T-helper 1 cell treated with Interleukin-12 subunit alpha and Interleukin-12 subunit beta and Interleukin-4 antibody, amounts not matched to agents 30 ng/mL and 1 ng/mL, for 36 hours (primary cell): Measurements from ENCODE around the gene POLR3B. TPM values are rescaled to one million over a fixed set of nuclear protein-coding genes. Genes with fewer than 3 reads are reported as not detected.
"Not testable (repeated sequence)": the region's sequence is repeated elsewhere in the genome, so short reads cannot be mapped to it uniquely, and the experiment has no call there.

Experiments
- intact Hi-C: fragments of 100-400 bp; cut with micrococcal nuclease; formaldehyde crosslinking; loops from one replicate; pipeline ENCODE4 v1.15.1; 2024
- total RNA-seq: library from RNA; stranded (reverse); gene quantifications from 2 replicates; pipeline ENCODE4 v1.2.3, GENCODE V29; 2022

Gene POLR3B
- total RNA-seq, result 7.1 and 7.9 TPM in 2 replicates

- intact Hi-C loops, result loop anchor here (1.0 to 5.0 kb wide), 17 partner anchors 29 to 1404 kb away; partner anchors contain the start of genes APPL2, MTERF2, PRDM4 and PWP1
These were observed at the start of gene POLR3B for GRCh38 chr12:106357549-106358395. POLR3B (plus strand) TSS chr12:106357748; CDS start chr12:106357880, 132 bp downstream.

- intact Hi-C loops, result no loop called here
These were observed 49.4 kb upstream of the POLR3B start for GRCh38 chr12:106308121-106308520.

DNA sequence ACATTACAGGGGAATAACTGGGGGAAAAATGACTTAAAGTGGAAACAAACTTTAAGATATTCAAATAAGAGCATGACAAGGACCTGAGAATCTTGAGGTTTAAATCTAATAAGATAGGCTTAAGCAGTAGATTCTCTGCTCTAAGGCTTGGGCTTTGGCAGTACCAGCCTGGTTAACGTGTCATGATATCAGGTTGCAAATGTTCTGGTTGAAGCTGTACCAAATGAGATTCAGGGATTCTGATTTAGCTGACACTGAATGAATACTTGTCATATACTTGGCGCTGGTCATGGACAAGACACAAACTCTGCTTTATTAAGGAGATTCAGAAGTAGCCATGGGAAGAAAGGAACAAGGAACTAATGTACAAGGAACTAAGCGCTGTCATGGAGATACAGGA lies 48.9 kb upstream of the POLR3B start:
- intact Hi-C loops, result no loop called here

GRCh38 chr12:106309671-106310505 lies 47.7 kb upstream of the POLR3B start:
- intact Hi-C loops, result no loop called here

- intact Hi-C loops, result no loop called here
These were observed 46.9 kb upstream of the POLR3B start for GRCh38 chr12:106310687-106311086.

DNA sequence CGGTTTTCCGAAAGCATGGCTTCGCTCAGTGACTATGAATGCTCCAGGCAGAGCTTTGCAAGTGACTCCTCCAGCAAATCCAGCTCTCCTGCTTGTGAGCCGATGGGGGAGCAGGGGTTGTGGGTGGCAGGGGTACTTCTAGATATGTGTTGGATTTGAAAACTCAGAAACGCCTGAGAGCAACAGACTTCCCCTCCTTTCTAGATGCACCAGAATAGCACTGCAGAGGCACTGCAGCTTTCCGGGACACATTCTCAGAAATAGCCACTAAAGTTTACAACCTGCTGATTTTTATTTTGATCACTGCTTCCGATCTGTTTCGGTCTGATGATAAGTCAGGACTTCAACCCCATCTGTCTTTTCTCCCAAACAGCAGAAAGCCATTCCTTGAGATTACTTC lies 46.4 kb upstream of the POLR3B start:
- intact Hi-C loops, result no loop called here

DNA sequence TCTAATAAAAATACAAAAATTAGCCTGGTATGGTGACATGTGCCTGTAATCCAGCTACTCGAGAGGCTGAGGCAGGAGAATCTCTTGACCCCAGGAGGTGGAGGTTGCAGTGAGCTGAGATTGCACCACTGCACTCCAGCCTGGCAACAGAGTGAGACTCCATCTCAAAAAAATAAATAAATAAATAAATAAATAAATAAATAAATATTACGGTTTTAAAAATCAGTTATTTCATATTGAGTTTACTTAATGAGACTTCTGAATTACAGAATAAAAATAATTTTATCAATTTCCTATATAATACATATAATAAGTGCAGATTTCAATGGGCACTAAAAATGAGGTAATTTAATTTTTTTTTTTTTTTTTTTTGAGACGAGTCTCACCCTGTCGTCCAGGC lies 44.1 kb upstream of the POLR3B start:
- intact Hi-C loops, result not testable (repeated sequence)

DNA sequence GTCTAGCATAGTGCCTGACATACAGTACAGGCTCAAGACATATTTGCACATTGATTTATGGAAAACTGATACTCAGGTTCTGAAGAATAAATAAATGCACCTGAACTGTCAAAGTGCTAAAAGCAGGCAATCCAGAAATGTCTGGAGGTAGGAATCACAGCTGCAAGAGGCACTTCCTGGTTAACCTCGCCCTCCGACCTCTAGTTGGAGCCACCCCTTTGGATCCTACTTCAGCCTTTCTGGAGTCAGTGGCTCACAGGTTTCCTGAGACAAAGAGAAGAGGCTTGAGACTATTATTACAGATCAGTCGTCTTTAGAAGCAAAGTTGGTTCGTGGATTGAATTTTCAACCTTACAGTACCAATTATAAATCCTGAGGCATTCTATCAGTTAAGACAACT lies 42.0 kb upstream of the POLR3B start:
- intact Hi-C loops, result no loop called here

GRCh38 chr12:106317406-106318082 lies 40.0 kb upstream of the POLR3B start:
- intact Hi-C loops, result no loop called here

- intact Hi-C loops, result no loop called here
These were observed 36.3 kb upstream of the POLR3B start for GRCh38 chr12:106321139-106321850.

DNA sequence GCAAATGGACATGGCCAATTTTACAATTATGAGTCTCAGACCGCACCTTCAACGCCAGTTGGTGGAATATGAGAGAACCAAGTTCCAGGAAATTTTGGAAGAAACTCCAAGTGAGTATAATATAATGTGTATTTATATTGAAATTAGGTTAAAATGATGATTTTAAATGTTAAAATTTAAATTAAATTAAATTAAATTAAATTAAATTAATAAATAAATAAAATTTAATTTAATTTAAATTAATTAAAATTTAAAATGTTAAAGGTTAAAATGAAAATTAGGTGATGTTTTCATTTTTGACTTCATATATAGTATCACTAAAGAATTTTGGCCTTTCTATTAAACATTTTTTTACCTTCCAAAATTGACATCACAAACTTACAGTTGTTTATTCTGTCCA lies 34.0 kb upstream of the POLR3B start:
- intact Hi-C loops, result no loop called here

GRCh38 chr12:106327309-106327869 lies 30.2 kb upstream of the POLR3B start:
- intact Hi-C loops, result no loop called here

DNA sequence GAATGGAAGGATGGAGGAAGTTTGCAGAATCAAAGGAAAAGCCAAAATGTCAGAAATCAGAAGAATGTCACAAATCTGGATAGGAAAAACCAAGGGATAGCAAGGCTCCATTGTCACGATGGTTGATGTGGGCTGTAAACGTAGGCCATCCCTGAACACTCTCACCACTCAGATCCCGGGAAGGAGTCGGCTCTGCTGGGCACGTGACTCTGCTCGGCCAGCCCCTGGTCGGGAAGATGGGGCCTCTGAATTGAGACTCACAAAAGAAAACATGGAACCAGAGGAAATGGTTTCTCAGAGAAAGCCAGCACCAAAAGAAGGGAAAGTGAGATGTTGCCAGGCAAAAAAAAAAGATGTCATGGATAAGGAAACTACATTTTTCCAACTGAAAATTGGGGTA lies 28.8 kb upstream of the POLR3B start:
- intact Hi-C loops, result no loop called here

DNA sequence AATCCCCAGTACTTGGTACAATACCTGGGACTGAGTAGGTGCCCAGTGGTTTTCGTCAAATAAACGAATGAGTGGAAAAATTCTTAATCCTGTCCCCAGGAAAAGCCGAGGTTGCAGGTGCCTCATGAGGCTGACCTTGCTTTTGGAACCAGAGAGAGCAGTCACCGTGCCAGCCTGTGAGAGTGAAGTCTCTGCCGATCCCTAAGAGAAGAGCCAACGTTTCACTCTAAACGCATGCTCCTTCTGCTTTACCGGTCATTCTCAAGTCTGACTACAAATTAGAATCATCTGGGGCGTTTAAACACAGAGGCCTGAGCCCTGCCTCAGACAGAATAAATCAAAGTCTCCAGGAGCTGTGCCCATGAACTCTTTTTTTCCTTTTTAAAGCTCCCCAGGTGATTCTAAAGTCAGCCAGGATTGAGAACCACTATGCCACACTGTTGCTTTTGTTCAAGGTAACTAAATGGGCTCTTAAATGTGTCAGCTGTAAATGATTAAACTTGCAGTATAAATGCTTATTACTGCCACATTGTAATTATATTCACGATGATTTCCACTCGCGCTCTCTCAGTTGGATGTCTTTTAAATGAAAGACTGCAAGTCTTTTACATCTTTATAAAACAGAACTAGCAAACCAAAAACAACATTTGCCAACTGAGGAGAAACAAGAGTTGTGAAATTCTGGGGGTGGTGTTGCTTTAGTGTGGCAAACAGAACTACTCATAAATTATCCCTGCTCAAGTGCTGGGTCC lies 28.1 kb upstream of the POLR3B start:
- intact Hi-C loops, result no loop called here

DNA sequence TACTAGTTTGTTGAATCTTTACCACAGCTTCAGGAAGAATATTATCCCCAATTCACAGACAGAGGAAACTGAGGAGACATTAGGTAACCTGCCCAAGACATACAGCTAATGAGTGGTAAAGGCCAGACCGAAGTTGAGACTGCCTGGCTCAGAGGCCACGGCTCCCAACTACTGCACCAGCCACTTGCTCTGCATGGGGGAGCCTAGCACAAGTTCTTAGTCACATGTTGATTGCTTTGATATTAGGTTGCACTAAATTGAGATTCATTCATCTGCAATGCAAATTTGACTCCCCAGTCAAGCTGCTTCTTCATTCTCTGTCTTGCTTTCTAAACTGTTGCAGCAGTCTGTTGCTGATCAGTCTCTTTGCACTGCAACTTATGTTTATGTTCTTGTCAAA lies 25.9 kb upstream of the POLR3B start:
- intact Hi-C loops, result no loop called here

- intact Hi-C loops, result no loop called here
These were observed 25.0 kb upstream of the POLR3B start for GRCh38 chr12:106332536-106332935.

DNA sequence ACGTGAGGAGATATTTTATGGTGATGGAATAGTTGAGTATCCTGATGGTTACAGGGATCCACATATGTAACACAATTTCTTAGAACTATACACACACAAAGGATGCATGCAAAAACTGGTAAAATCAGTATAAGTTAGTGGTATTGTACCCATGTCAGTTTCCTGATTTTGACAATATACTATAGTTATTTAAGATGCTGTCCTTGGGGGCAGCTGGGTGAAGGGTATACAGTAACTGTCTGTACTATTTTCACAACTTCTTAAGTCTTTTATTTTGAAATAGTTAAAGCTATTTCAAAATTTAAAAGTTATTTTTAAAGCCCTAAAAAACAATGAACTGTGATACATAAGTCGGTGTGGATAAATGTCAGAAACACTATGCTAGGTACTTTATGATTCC lies 24.5 kb upstream of the POLR3B start:
- intact Hi-C loops, result no loop called here

DNA sequence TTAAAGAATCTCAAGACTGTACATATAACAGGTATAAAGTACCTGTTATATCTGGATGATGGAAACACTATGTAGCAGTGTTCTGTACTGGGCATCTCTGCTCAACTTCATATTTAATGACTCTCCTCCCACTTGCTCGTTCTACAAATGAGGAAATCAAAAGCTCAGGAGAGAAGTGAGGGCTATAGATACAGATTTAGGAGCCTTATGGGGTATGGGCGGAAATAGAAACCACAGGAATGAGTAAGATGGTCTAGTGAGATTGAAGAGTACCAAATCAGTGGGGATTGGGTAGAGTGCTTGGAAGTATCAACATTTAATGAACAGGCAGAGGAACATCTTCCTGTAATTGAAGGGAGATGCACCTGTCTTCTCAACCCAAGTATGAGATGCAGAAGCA lies 23.8 kb upstream of the POLR3B start:
- intact Hi-C loops, result no loop called here

- intact Hi-C loops, result no loop called here
These were observed 16.3 kb upstream of the POLR3B start for GRCh38 chr12:106341086-106341877.
